ENCODE results near the gene STK39.

STK39 gene

DNA sequence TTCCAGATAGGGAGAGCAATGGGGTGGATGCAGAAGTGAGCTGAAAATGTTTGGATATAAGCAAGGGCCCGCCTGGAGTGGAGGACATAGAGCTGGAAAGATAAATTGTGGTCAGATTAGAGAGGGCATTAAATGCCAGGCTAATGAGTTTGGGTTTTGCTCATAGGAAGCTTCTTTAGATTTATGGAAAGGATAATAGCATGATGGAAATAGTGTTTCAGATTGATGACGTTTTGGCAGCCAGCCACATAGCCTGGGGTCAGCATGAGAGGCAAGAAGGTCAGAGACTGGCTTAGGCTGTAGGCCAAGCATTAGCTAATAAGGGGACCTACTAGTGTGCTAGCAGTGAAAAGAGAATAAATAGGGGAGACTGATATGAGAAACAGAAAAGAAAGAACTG is 321.6 kb downstream of the STK39 start:
- ChIA-PET POLR2A (no interaction called here), CTCF (no interaction called here)
- no peak for DNase-seq (ENCODE audit: low read depth, low spot score)
- no peak overlapping the region for H3K4me3 ChIP-seq (ENCODE audit: low read depth, low read length)
- no peak for TF ChIP-seq CTCF (IDR thresholded peaks at IDR 0.05; ENCODE audit: insufficient read depth, low read length, missing control alignments)

- H3K4me3 ChIP-seq (ENCODE audit: low read depth, low read length) = no peak overlapping the region
- ChIA-PET POLR2A (no interaction called here), CTCF (no interaction called here)
- no peak for DNase-seq (ENCODE audit: low read depth, low spot score)
- no peak for TF ChIP-seq CTCF (IDR thresholded peaks at IDR 0.05; ENCODE audit: insufficient read depth, low read length, missing control alignments)
Measured at GRCh38 chr2:167924556-167924955, 322.8 kb downstream of the STK39 start.

- no peak overlapping the region for H3K4me3 ChIP-seq (ENCODE audit: low read depth, low read length)
- no peak for TF ChIP-seq CTCF (IDR thresholded peaks at IDR 0.05; ENCODE audit: insufficient read depth, low read length, missing control alignments)
- ChIA-PET POLR2A (no interaction called here), CTCF (no interaction called here)
- DNase-seq (ENCODE audit: low read depth, low spot score) = no peak
Measured at GRCh38 chr2:167916756-167917155, 330.6 kb downstream of the STK39 start.

GRCh38 chr2:167914969-167915368 is 332.4 kb downstream of the STK39 start:
- DNase-seq (ENCODE audit: low read depth, low spot score) = no peak
- no peak overlapping the region for H3K4me3 ChIP-seq (ENCODE audit: low read depth, low read length)
- ChIA-PET POLR2A (no interaction called here), CTCF (no interaction called here)
- no peak for TF ChIP-seq CTCF (IDR thresholded peaks at IDR 0.05; ENCODE audit: insufficient read depth, low read length, missing control alignments)

GRCh38 chr2:167908786-167909185 is 338.6 kb downstream of the STK39 start:
- no peak for DNase-seq (ENCODE audit: low read depth, low spot score)
- H3K4me3 ChIP-seq (ENCODE audit: low read depth, low read length) = no peak overlapping the region

GRCh38 chr2:167905668-167906067 is 341.7 kb downstream of the STK39 start:
- ChIA-PET CTCF (interaction anchor here (1.2 kb wide), 1 partner anchor 213 kb away, joined by 5 read pairs; no protein-coding TSS in a partner anchor), POLR2A (no interaction called here)
- TF ChIP-seq CTCF (IDR thresholded peaks at IDR 0.05; ENCODE audit: insufficient read depth, low read length, missing control alignments) = no peak
- H3K4me3 ChIP-seq (ENCODE audit: low read depth, low read length) = no peak overlapping the region
- no peak for DNase-seq (ENCODE audit: low read depth, low spot score)

More at GRCh38 chr2:167908786-167909185, 338.6 kb downstream of the STK39 start:
- ChIA-PET POLR2A (no interaction called here), CTCF (no interaction called here)
- TF ChIP-seq CTCF (IDR thresholded peaks at IDR 0.05; ENCODE audit: insufficient read depth, low read length, missing control alignments) = no peak
